ENCODE measurements around the gene NTN1. TPM values are rescaled to one million over a fixed set of nuclear protein-coding genes. Genes with fewer than 3 reads are reported as not detected.
A peak's percentile ranks its signal among the peaks of the same experiment; 100 is the strongest.

Gene NTN1
- total RNA-seq, 2 donors from 2014 or later: 68.8 to 79.0 TPM

- ATAC-seq (ENCODE audit: insufficient number of reproducible peaks, low FRiP score, low read depth): no peak
- Histone ChIP-seq H3K36me3 (no peaks in the 10 kb centered on the region), H3K27ac (peak overlapping the region in 1 of 2 donors; percentile 30)
These were observed 2.3 kb downstream of the NTN1 start for GRCh38 chr17:9023392-9024218.

GRCh38 chr17:9024497-9024896 lies 3.2 kb downstream of the NTN1 start:
- Histone ChIP-seq H3K9me3 (no peaks in the 10 kb centered on the region), H3K4me3 (peak overlapping the region; percentile 90), H3K27me3 (replicated peaks; ENCODE audit: insufficient read depth) (no peaks in the 10 kb centered on the region), H3K4me1 (ENCODE audit: control insufficient read depth in 1 of 2, low read depth in 2 of 2) (peaks cover 12 to 51% of the 10 kb centered on the region in 2 donors), H3K27ac (peak overlapping the region in 1 of 2 donors; percentile 30), H3K36me3 (no peaks in the 10 kb centered on the region)
- DNase-seq (ENCODE audit: low spot score) (no peak), ATAC-seq (ENCODE audit: insufficient number of reproducible peaks, low FRiP score, low read depth) (no peak)
- no peak for TF ChIP-seq CTCF (IDR thresholded peaks at IDR 0.05)

More at GRCh38 chr17:9023392-9024218, 2.3 kb downstream of the NTN1 start:
- Histone ChIP-seq H3K4me3 (peak overlapping the region; percentile 90), H3K4me1 (ENCODE audit: control insufficient read depth in 1 of 2, low read depth in 2 of 2) (peaks cover 8 to 42% of the 10 kb centered on the region in 2 donors), H3K9me3 (no peaks in the 10 kb centered on the region), H3K27me3 (replicated peaks; ENCODE audit: insufficient read depth) (no peaks in the 10 kb centered on the region)
- no peak for TF ChIP-seq CTCF (IDR thresholded peaks at IDR 0.05)
- DNase-seq (ENCODE audit: low spot score): no peak

GRCh38 chr17:9026741-9027140 lies 5.4 kb downstream of the NTN1 start:
- H3K36me3 ChIP-seq: no peaks in the 10 kb centered on the region
- DNase-seq (ENCODE audit: low spot score): no peak
- H3K9me3 ChIP-seq: no peaks in the 10 kb centered on the region
- no peak overlapping the region for H3K27ac ChIP-seq
- H3K4me3 ChIP-seq: no peak overlapping the region
- H3K27me3 ChIP-seq (replicated peaks; ENCODE audit: insufficient read depth): no peaks in the 10 kb centered on the region
- ATAC-seq (ENCODE audit: insufficient number of reproducible peaks, low FRiP score, low read depth): no peak
- peaks cover 12 to 61% of the 10 kb centered on the region in 2 donors for H3K4me1 ChIP-seq (ENCODE audit: control insufficient read depth in 1 of 2, low read depth in 2 of 2)
- no peak for TF ChIP-seq CTCF (IDR thresholded peaks at IDR 0.05)

- Histone ChIP-seq H3K4me1 (ENCODE audit: control insufficient read depth in 1 of 2, low read depth in 2 of 2) (peaks cover 17 to 64% of the 10 kb centered on the region in 2 donors), H3K4me3 (peak overlapping the region; percentile 55), H3K9me3 (no peaks in the 10 kb centered on the region), H3K36me3 (no peaks in the 10 kb centered on the region), H3K27ac (peak overlapping the region; percentile 46 to 66), H3K27me3 (replicated peaks; ENCODE audit: insufficient read depth) (no peaks in the 10 kb centered on the region)
- peak; percentile 17 for ATAC-seq (ENCODE audit: insufficient number of reproducible peaks, low FRiP score, low read depth)
- TF ChIP-seq CTCF (IDR thresholded peaks at IDR 0.05): no peak
- DNase-seq (ENCODE audit: low spot score): no peak
These were observed 7.1 kb downstream of the NTN1 start for GRCh38 chr17:9028202-9028987.

- ATAC-seq (ENCODE audit: insufficient number of reproducible peaks, low FRiP score, low read depth): no peak
- peaks cover 17 to 58% of the 10 kb centered on the region in 2 donors for H3K4me1 ChIP-seq (ENCODE audit: control insufficient read depth in 1 of 2, low read depth in 2 of 2)
These were observed 7.8 kb downstream of the NTN1 start for GRCh38 chr17:9028988-9029570.

More at GRCh38 chr17:9028988-9029570, 7.8 kb downstream of the NTN1 start:
- no peak for DNase-seq (ENCODE audit: low spot score)
- H3K27me3 ChIP-seq (replicated peaks; ENCODE audit: insufficient read depth): no peaks in the 10 kb centered on the region
- H3K27ac ChIP-seq: peak overlapping the region; percentile 16 to 66
- no peaks in the 10 kb centered on the region for H3K9me3 ChIP-seq
- no peaks in the 10 kb centered on the region for H3K36me3 ChIP-seq
- TF ChIP-seq CTCF (IDR thresholded peaks at IDR 0.05): no peak
- peak overlapping the region; percentile 55 for H3K4me3 ChIP-seq
